NCI-H82 treated with DMSO at 0.1 percent for 48 hours (cell line): Measurements from ENCODE around the gene SPEM2.

ENCODE experiments used
- DNase-seq: peaks from one replicate; lab custom pipeline; 2025; ENCODE audit not compliant: unreplicated experiment; lab: John Stamatoyannopoulos, UW

The SPEM2 gene

DNA sequence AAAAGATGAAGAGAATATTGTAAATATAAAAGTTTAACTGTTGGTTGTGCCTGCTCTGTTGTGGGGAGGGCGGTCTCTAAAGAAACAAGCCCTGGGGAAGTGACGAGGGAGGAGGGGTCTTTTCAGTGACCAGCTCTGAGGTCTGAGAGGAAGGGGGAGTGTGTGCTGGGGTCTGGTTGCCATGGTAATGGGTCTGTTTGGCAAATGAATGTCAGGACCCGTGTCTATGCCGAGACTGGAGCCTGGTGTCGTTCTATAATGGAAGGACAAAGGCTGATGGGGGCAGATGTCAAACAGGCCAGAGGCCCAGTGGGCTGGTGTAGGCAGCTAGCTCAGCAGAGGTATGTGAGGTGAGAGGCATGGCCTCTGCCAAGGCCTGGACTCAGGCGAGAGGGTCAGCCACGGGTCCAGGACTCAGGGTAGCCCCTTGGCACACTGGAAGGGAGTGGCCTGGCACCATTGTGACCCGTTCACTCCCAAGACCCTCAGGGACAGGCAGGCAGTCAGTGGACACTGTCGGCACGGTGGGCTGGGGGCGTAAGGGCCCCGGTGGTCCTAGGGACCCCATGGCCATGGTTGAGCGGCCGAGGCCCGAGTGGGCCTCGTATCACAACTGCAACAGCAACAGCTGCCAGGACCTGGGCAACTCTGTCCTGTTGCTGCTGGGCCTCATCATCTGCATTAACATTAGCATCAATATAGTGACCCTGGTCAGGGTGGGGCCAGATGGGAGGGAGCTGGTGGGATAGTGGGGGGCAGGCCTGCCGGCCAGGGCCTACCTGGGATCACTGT, 5.4 kb upstream of the SPEM2 start, which contains the start of gene SPEM1:
SPEM1 (plus strand) TSS at position 506 of the 792 bp plus-strand sequence; CDS start at position 567, 61 bp downstream.
- DNase-seq = no peak

GRCh38 chr17:7421186-7421585, 4.2 kb upstream of the SPEM2 start:
- DNase-seq = no peak

DNA sequence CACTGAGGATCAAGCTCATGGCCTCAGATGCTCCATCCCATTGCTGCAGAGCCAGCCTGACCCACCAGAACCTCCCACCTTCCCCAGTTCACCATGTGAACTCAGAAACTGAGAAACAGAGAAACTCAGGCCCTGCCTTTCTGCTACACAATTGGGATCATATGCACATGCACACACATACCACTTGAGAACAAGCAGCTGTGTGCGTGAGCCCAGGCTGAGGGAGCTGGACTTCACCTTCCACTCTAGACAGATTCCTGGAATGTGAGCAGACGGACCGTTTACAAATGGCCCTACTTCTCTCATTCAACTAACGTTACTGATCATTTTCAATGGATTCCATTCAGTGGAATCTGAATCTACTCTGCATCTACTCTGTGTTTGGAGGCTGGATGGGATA, 1.7 kb upstream of the SPEM2 start:
- no peak for DNase-seq

GRCh38 chr17:7425756-7426155, 340 bp downstream of the SPEM2 start:
- DNase-seq = no peak

GRCh38 chr17:7426203-7426863, 917 bp downstream of the SPEM2 start:
- no peak for DNase-seq

GRCh38 chr17:7426896-7427489, 1.6 kb downstream of the SPEM2 start:
- no peak for DNase-seq

- no peak for DNase-seq
Measured at GRCh38 chr17:7427549-7427948, 2.1 kb downstream of the SPEM2 start.

- no peak for DNase-seq
Measured at GRCh38 chr17:7428557-7428956, 3.1 kb downstream of the SPEM2 start, which contains the start of gene SPEM3. SPEM3 (plus strand) TSS chr17:7428857; CDS start chr17:7428903, 46 bp downstream.

GRCh38 chr17:7429722-7430121, 4.3 kb downstream of the SPEM2 start:
- DNase-seq = no peak

- DNase-seq = no peak
Measured at GRCh38 chr17:7431231-7431630, 5.8 kb downstream of the SPEM2 start.

DNA sequence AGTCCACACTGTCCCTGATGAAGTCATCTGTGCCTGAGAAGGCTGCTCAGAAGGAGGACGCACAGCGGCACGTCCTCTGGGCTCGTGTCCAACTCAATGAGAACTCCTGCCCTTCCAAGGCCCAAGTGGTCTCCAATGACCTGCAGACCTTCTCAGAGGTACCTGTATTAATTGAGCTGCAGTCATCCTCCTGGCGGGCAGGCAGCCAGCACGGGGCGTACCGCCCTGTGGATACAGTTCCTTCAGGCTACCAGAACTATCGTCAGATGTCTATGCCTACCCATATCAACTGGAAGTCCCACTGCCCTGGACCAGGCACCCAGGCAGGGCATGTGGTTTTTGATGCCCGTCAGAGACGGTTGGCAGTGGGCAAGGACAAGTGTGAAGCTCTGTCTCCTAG, 6.9 kb downstream of the SPEM2 start:
- no peak for DNase-seq

DNA sequence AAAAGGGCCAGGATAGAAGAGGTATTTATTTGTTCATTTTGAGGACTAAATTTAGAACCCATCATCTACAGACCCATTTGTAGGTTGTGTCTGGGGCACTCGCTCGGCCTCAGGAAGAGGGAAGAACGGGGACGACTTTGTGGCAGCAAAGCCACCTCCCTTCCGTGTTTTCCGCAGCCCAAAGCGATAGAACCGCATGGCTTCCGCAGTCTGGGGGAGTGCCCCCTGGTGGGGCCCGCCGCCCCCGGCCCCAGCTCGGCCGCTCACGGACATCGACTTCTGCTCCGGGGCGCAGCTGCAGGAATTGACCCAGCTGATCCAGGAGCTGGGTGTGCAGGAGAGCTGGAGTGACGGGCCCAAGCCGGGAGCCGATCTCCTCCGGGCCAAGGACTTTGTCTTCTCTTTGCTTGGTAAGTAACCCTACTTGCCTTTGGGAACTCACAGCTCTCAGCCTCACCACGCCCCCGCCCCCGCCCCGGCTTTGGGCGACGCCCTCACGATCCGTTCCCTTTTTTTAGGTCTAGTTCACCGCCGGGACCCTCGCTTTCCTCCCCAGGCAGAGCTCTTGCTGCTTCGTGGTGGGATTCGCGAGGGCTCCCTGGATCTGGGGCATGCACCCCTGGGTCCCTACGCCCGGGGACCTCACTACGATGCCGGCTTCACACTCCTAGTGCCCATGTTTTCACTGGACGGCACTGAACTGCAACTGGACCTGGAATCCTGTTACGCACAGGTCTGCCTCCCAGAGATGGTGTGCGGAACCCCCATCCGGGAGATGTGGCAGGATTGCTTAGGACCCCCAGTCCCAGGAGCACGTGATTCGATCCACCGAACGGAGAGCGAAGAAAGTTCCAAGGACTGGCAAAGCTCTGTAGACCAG, 10.5 kb downstream of the SPEM2 start:
- DNase-seq = no peak

DNA sequence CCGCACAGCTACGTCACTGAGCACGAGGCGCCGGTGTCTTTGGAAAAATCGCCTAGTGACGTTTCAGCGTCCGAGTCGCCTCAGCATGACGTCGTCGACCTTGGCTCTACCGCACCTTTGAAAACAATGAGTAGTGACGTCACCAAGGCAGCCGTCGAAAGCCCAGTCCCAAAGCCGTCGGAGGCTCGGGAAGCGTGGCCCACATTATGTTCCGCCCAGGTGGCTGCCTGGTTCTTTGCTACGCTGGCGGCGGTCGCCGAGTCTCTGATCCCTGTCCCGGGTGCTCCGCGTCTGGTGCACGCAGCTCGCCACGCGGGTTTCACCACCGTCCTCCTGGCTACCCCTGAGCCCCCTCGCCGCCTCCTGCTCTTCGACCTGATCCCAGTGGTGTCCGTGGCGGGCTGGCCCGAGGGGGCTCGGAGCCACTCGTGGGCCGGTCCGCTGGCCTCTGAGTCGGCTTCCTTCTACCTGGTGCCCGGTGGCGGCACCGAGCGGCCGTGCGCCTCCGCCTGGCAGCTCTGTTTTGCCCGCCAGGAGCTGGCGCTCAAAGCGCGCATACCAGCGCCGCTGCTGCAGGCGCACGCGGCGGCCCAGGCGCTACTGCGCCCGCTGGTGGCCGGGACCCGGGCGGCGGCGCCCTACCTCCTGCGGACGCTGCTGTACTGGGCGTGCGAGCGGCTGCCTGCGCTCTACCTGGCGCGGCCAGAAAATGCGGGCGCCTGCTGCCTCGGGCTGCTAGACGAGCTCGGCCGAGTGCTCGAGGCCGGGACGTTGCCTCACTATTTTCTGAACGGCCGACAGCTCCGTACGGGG, 11.3 kb downstream of the SPEM2 start:
- DNase-seq = peak; percentile 47

- no peak for DNase-seq
Measured at GRCh38 chr17:7437369-7437863, 12.0 kb downstream of the SPEM2 start.

DNA sequence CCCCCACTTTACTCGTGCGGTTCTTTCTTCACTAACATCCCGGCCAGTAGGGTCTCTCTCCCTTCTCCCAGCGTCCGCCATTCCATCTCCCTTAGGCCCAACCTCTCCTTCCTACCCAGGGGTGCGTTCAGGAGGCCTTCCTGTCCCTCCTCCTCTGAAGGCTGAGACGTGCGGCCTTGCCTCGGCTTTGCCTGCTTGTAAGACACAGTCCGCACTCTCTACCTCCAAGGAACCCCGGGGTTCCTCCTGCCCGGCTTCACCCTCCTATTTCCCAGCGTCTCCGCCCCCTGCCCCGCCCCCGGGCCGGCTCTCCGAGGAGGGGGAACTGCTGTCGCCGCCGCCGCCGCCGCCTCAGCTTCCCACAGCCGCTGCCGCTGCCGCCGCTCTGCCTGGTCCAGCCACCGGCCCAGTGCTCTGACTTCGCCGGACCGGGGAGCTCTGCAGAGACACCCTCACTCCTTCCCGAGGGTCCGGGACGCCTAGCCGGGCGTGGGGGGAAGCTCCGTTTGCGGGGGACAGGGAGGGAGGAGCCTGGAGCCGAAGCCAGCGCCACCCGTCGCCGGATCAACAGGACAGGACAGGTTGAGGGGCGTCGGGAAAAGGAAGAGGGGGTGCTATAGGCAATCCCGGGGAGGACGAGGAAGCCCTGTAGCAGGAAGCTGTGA, 12.7 kb downstream of the SPEM2 start:
- DNase-seq = no peak

DNA sequence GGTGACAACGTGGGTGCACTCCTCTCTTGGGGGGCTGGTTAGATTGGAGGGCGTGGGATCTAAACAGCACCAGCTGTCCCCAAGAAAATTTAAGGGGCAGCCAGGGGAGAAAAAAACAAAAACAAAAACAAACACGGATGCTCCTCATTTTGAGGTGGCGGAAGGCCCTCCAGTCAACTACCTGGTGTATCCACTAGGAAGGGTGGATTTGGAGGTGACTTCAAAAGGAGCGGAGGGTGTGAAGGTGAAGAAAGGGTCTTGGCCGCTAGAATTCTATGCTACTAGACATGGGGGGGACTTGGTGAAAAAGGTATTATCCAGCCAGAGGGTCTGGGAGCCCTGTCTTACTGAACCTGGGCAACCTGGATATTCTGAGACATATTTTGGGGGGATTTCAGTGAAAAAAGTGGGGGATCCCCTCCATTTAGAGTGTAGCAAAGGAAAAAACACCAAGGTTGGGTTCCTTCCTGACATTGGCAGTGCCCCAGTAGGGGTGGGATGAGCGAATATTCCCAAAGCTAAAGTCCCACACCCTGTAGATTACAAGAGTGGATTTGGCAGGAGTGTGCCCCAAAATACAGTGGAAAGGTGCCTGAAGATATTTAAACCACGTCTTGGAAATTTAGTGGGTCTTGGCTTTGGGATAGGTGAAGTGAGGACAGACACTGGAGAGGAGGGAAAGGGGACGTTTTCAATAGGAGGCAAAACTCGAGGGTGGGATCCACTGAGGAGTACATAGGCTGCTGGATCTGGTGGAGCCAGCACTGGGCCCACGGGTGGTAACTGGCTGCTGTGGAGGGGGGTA, 13.4 kb downstream of the SPEM2 start:
- no peak for DNase-seq

DNA sequence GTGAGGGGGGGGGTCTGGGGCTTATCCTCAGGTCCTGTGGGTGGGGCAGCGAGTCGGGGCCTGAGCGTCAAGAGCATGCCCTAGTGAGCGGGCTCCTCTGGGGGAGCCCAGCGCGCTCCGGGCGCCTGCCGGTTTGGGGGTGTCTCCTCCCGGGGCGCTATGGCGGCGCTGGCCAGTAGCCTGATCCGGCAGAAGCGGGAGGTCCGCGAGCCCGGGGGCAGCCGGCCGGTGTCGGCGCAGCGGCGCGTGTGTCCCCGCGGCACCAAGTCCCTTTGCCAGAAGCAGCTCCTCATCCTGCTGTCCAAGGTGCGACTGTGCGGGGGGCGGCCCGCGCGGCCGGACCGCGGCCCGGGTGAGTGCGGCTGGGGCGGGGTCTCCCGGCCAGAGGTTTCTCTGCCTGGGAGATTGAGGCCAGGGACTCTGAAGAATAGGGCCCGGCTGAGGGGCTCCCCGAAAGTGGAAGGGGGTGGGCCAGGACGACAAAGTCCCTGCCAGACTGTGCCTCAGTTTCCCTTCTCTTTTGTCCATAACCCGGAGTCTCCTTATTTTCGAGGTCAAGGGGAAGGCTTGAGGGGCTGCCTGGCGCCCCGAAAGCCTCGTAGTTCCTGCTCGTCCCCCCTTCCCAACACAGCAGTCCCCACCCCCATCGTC, 14.2 kb downstream of the SPEM2 start, which contains the start of gene FGF11:
FGF11 (plus strand) TSS at position 51 of the 651 bp plus-strand sequence; CDS start at position 160, 109 bp downstream.
- no peak for DNase-seq
